IMR-90 (cell line): ENCODE results near the gene ACTRT2. TPM values are rescaled to one million over a fixed set of nuclear protein-coding genes. Genes with fewer than 3 reads are reported as not detected.

Experiments used
- ATAC-seq: fragments of 200-7000 bp; cut with Tn5 transposase; 2 replicates; pipeline ENCODE4 v1.9.1; 2020; ENCODE audit warnings: low read depth, mild to moderate bottlenecking, moderate library complexity
- BruUV-seq: library from RNA; stranded (reverse); fragments of 400-500 nt; replicated peaks from 2 replicates; lab custom pipeline; 2021; lab: Mats Ljungman, UMichigan
- CTCF ChIA-PET: fragments of 300-600 bp; formaldehyde crosslinking; extraction: SDS; loops from one replicate; lab custom pipeline; 2021; ENCODE audit warnings: antibody characterized with exemption; lab: Yijun Ruan, JAX
- POLR2A ChIA-PET: fragments of 300-600 bp; sonication (Branson Sonifier 250); formaldehyde crosslinking; loops from one replicate; lab custom pipeline; 2022; ENCODE audit warnings: antibody characterized with exemption; ENCODE audit not compliant: unreplicated experiment; lab: Charles Lee
- DNase-seq: peaks from one replicate; pipeline ENCODE4 v3.0.0; 2013
- H2AFZ ChIP-seq: replicated peaks from 2 replicates; pipeline ENCODE3; 2013; ENCODE audit warnings: low read length, mild to moderate bottlenecking; ENCODE audit not compliant: poor library complexity
- H2AK5ac ChIP-seq: 2 replicates; pipeline ENCODE4 v1.6.1; 2013; ENCODE audit warnings: low read depth, low read length, inconsistent platforms
- H2AK9ac ChIP-seq: replicated peaks from 2 replicates; pipeline ENCODE3; 2013; ENCODE audit warnings: mild to moderate bottlenecking, low read depth, low read length, moderate library complexity; ENCODE audit not compliant: poor library complexity
- H2BK120ac ChIP-seq: 2 replicates; pipeline ENCODE4 v1.6.1; 2013; ENCODE audit warnings: low read depth, low read length, inconsistent platforms
- H2BK15ac ChIP-seq: 3 replicates; pipeline ENCODE4 v1.6.1; 2013; ENCODE audit warnings: low read depth, low read length, inconsistent platforms
- H2BK20ac ChIP-seq: 2 replicates; pipeline ENCODE4 v1.6.1; 2013; ENCODE audit warnings: low read depth, mild to moderate bottlenecking, inconsistent platforms, low read length, moderate library complexity
- H2BK5ac ChIP-seq: 2 replicates; pipeline ENCODE4 v1.6.1; 2013; ENCODE audit warnings: mild to moderate bottlenecking, low read depth, low read length, inconsistent platforms; ENCODE audit not compliant: poor library complexity, severe bottlenecking
- H3K14ac ChIP-seq: replicated peaks from 2 replicates; pipeline ENCODE4 v1.6.1; 2013; ENCODE audit warnings: low read depth, low read length, inconsistent platforms
- H3K18ac ChIP-seq: 2 replicates; pipeline ENCODE4 v1.6.1; 2013; ENCODE audit warnings: low read depth, low read length, control low read depth
- H3K23ac ChIP-seq: 2 replicates; pipeline ENCODE4 v1.6.1; 2013; ENCODE audit warnings: low read depth, low read length, inconsistent platforms
- H3K27ac ChIP-seq: 2 replicates; pipeline ENCODE4 v1.5.1; 2013; ENCODE audit warnings: mild to moderate bottlenecking, control low read depth, low read length; ENCODE audit not compliant: insufficient read depth
- H3K27me3 ChIP-seq: 2 replicates; pipeline ENCODE4 v1.6.1; 2013; ENCODE audit warnings: low read length; ENCODE audit not compliant: control insufficient read depth, insufficient read depth
- H3K36me3 ChIP-seq: 2 replicates; pipeline ENCODE4 v1.6.1; 2013; ENCODE audit warnings: low read length, mixed read lengths; ENCODE audit not compliant: control insufficient read depth, insufficient read depth
- H3K4ac ChIP-seq: 2 replicates; pipeline ENCODE4 v1.6.1; 2013; ENCODE audit warnings: low read depth, low read length, inconsistent platforms
- H3K4me1 ChIP-seq: 2 replicates; pipeline ENCODE4 v1.6.1; 2013; ENCODE audit warnings: low read length, mixed read lengths; ENCODE audit not compliant: control insufficient read depth, insufficient read depth
- H3K4me2 ChIP-seq: 2 replicates; pipeline ENCODE4 v1.6.1; 2013; ENCODE audit warnings: low read depth, mild to moderate bottlenecking, control low read depth, low read length, moderate library complexity
- H3K4me3 ChIP-seq: 2 replicates; pipeline ENCODE4 v1.5.1; 2013; ENCODE audit warnings: low read depth, mild to moderate bottlenecking, control low read depth, low read length, moderate library complexity; ENCODE audit not compliant: insufficient read depth
- H3K56ac ChIP-seq: 2 replicates; pipeline ENCODE4 v1.6.1; 2013; ENCODE audit warnings: low read length, inconsistent platforms; ENCODE audit not compliant: insufficient read depth; ENCODE audit errors: extremely low read depth
- H3K79me1 ChIP-seq, 2 experiments: 2 replicates each; pipeline ENCODE4 v1.6.1; 2013; ENCODE audit warnings: low read length in 2 of 2, inconsistent platforms in 1 of 2, low read depth in 1 of 2
- H3K9ac ChIP-seq: 2 replicates; pipeline ENCODE4 v1.6.1; 2013; ENCODE audit warnings: low read depth, low read length, control low read depth
- H3K9me1 ChIP-seq: 2 replicates; pipeline ENCODE4 v1.6.1; 2013; ENCODE audit warnings: low read length, inconsistent platforms; ENCODE audit not compliant: insufficient read depth
- H3K9me3 ChIP-seq: 2 replicates; pipeline ENCODE4 v1.6.1; 2013; ENCODE audit warnings: low read length; ENCODE audit not compliant: control insufficient read depth, insufficient read depth
- H4K20me1 ChIP-seq: 2 replicates; pipeline ENCODE4 v1.6.1; 2013; ENCODE audit warnings: low read length, inconsistent platforms; ENCODE audit not compliant: insufficient read depth
- H4K5ac ChIP-seq: 2 replicates; pipeline ENCODE4 v1.6.1; 2013; ENCODE audit warnings: mild to moderate bottlenecking, low read depth, low read length, control low read depth
- H4K8ac ChIP-seq, 2 experiments: 2 replicates each; pipeline ENCODE4 v1.6.1; 2013; ENCODE audit warnings: low read depth in 2 of 2, low read length in 2 of 2, control low read depth in 1 of 2, inconsistent platforms in 1 of 2
- H4K91ac ChIP-seq: 2 replicates; pipeline ENCODE4 v1.6.1; 2013; ENCODE audit warnings: low read depth, low read length, inconsistent platforms; ENCODE audit not compliant: insufficient read depth
- BHLHE40 ChIP-seq: fragments of 150-350 bp; IDR thresholded peaks from 2 replicates; pipeline ENCODE4 v1.6.1; 2016; ENCODE audit warnings: mild to moderate bottlenecking, low read depth, low read length
- CHD1 ChIP-seq: IDR thresholded peaks from 2 replicates; pipeline ENCODE4 v1.6.1; 2012; ENCODE audit warnings: low read depth, low read length, improper control_type of control experiment
- FOS ChIP-seq: fragments of 150-350 bp; IDR thresholded peaks from 2 replicates; pipeline ENCODE4 v1.6.1; 2016; ENCODE audit warnings: low read depth, low read length
- MAFK ChIP-seq: IDR thresholded peaks from 2 replicates; pipeline ENCODE4 v1.6.1; 2012; ENCODE audit warnings: low read depth, low read length, improper control_type of control experiment
- MAZ ChIP-seq: IDR thresholded peaks from 2 replicates; pipeline ENCODE4 v1.6.1; 2012; ENCODE audit warnings: low read depth, mild to moderate bottlenecking, low read length, improper control_type of control experiment, moderate library complexity, borderline replicate concordance
- NFE2L2 ChIP-seq: fragments of 150-350 bp; IDR thresholded peaks from 2 replicates; pipeline ENCODE4 v1.6.1; 2016; ENCODE audit warnings: low read depth, mild to moderate bottlenecking, low read length
- RCOR1 ChIP-seq: IDR thresholded peaks from 2 replicates; pipeline ENCODE4 v1.6.1; 2012; ENCODE audit warnings: mild to moderate bottlenecking, low read length, improper control_type of control experiment; ENCODE audit not compliant: insufficient replicate concordance
- RFX5 ChIP-seq: IDR thresholded peaks from 2 replicates; pipeline ENCODE4 v1.8.0; 2012; ENCODE audit warnings: low read depth, mild to moderate bottlenecking, low read length, moderate library complexity
- SMC3 ChIP-seq: fragments of 150-350 bp; IDR thresholded peaks from 2 replicates; pipeline ENCODE4 v1.6.1; 2016; ENCODE audit warnings: low read depth, mild to moderate bottlenecking, antibody characterized with exemption, low read length, moderate library complexity
- WGBS, 2 experiments: methylation state at CpG; one replicate each; pipeline versions ENCODE4 v1.1.5 to v1.1.7; 2013; ENCODE audit warnings: missing lambda C conversion rate in 2 of 2; ENCODE audit not compliant: insufficient read length in 1 of 2; ENCODE audit errors: extremely low coverage in 2 of 2; 5-methylcytosine and 5-hydroxymethylcytosine counted together
- dilution Hi-C: fragments of 300-500 bp; cut with HindIII; formaldehyde crosslinking; loops from one replicate; pipeline ENCODE4 v1.14.3; 2018; ENCODE audit warnings: low sequenced_read_pairs; ENCODE audit not compliant: unreplicated experiment
- in situ Hi-C: fragments of 300-500 bp; cut with MboI; formaldehyde crosslinking; loops from 3 replicates; pipeline ENCODE4 v1.14.3; 2019; ENCODE audit warnings: low sequenced_read_pairs, inconsistent platforms, mixed read lengths
- intact Hi-C: fragments of 100-400 bp; cut with micrococcal nuclease; formaldehyde crosslinking; loops from 2 replicates; pipeline ENCODE4 v1.10.0; 2022
- polyA plus RNA-seq, 3 experiments: library from polyadenylated mRNA; depleted of rRNA; stranded (reverse); fragments of >200 nt; gene quantifications; 2 replicates each; pipeline ENCODE4 v1.2.3, GENCODE V29; 2012; ENCODE audit warnings: low replicate concordance in 1 of 3
- total RNA-seq: library from RNA; depleted of rRNA; stranded (reverse); fragments of >200 nt; gene quantifications from 2 replicates; pipeline ENCODE4 v1.2.3, GENCODE V29; 2012
- TF ChIP-seq, protein P1 (sequence below): fragments of 150-350 bp; IDR thresholded peaks from 2 replicates; pipeline ENCODE4 v1.6.1; 2017; ENCODE audit warnings: mild to moderate bottlenecking, antibody characterized with exemption, low read length, low read depth
- TF ChIP-seq, protein P2 (sequence below): fragments of 150-350 bp; IDR thresholded peaks from 2 replicates; pipeline ENCODE4 v1.6.1; 2016; ENCODE audit warnings: low read depth, mild to moderate bottlenecking, low read length, moderate library complexity, borderline replicate concordance
- TF ChIP-seq, protein P3 (sequence below): conservative IDR thresholded peaks from 2 replicates; pipeline ENCODE4 v1.5.1; 2012; ENCODE audit warnings: mild to moderate bottlenecking, low read depth, low read length, improper control_type of control experiment

The ACTRT2 gene
- total and polyA plus RNA-seq, 2 of the 4 experiments (the other 2 are of a cell fraction) = not detected

DNA sequence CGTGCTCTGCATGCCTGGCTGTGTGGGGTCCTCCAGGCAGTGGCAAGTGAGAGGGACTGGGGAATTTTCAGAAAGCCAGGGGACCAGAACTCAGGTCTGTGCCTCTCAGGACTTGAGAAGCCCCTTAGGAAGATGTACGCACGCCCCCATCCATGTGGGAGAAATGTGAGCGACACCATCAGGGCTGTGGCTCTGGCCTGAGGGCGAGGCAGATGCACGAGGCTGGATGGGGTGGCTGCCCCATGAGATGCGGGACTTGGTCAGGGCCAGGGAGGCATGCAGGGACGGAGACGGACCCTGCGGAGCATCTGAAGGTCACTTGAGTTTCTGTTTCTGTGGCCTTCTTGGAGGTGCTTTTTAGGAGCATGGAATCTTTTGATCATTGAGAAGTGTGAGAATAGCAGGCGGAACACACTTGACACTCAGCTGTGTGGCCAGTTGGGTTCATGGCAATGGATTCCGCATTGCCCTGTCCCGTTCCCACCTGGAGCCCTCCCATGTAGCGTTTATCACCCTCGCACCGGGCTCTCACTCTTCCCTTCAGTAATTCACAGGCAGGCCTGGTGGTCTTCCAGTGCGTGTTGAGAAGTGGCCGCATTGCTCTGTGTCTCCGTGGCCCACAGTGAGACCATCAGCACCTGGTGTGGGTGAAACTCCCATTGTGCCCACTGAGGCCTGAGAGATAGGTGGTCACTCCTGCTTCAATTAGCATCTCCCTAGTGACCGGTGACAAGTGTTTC is 30.7 kb upstream of the ACTRT2 start:
- no peaks in the 10 kb centered on the region for H3K79me1 ChIP-seq
- no peak overlapping the region for H3K27ac ChIP-seq
- no peak overlapping the region for H2BK15ac ChIP-seq
- H3K4me1 ChIP-seq = no peaks in the 10 kb centered on the region
- no peak overlapping the region for H3K4me2 ChIP-seq
- no peak overlapping the region for H4K91ac ChIP-seq
- ChIA-PET CTCF (no interaction called here), POLR2A (no interaction called here)
- ATAC-seq (no peak), DNase-seq (no peak)
- no peak overlapping the region for H2AK9ac ChIP-seq
- H2BK20ac ChIP-seq = no peak overlapping the region
- H4K8ac ChIP-seq = no peak overlapping the region
- BruUV-seq = no TSS peak
- in situ Hi-C loops (no loop called here), dilution Hi-C loops (no loop called here), intact Hi-C loops (no loop called here)
- H2AK5ac ChIP-seq = no peak overlapping the region
- no peak overlapping the region for H2BK5ac ChIP-seq
- no peak overlapping the region for H3K4ac ChIP-seq
- no peaks in the 10 kb centered on the region for H3K9me1 ChIP-seq
- no peak overlapping the region for H3K18ac ChIP-seq
- TF ChIP-seq FOS (no peak), MAZ (no peak), RCOR1 (no peak), BHLHE40 (no peak), MAFK (no peak), CHD1 (no peak), SMC3 (no peak), NFE2L2 (no peak), RFX5 (no peak)
- TF ChIP-seq, protein P1, sequence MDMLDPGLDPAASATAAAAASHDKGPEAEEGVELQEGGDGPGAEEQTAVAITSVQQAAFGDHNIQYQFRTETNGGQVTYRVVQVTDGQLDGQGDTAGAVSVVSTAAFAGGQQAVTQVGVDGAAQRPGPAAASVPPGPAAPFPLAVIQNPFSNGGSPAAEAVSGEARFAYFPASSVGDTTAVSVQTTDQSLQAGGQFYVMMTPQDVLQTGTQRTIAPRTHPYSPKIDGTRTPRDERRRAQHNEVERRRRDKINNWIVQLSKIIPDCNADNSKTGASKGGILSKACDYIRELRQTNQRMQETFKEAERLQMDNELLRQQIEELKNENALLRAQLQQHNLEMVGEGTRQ = no peak
- TF ChIP-seq, protein P2, sequence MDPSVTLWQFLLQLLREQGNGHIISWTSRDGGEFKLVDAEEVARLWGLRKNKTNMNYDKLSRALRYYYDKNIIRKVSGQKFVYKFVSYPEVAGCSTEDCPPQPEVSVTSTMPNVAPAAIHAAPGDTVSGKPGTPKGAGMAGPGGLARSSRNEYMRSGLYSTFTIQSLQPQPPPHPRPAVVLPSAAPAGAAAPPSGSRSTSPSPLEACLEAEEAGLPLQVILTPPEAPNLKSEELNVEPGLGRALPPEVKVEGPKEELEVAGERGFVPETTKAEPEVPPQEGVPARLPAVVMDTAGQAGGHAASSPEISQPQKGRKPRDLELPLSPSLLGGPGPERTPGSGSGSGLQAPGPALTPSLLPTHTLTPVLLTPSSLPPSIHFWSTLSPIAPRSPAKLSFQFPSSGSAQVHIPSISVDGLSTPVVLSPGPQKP = no peak
- TF ChIP-seq, protein P3, sequence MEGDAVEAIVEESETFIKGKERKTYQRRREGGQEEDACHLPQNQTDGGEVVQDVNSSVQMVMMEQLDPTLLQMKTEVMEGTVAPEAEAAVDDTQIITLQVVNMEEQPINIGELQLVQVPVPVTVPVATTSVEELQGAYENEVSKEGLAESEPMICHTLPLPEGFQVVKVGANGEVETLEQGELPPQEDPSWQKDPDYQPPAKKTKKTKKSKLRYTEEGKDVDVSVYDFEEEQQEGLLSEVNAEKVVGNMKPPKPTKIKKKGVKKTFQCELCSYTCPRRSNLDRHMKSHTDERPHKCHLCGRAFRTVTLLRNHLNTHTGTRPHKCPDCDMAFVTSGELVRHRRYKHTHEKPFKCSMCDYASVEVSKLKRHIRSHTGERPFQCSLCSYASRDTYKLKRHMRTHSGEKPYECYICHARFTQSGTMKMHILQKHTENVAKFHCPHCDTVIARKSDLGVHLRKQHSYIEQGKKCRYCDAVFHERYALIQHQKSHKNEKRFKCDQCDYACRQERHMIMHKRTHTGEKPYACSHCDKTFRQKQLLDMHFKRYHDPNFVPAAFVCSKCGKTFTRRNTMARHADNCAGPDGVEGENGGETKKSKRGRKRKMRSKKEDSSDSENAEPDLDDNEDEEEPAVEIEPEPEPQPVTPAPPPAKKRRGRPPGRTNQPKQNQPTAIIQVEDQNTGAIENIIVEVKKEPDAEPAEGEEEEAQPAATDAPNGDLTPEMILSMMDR = no peak
- H3K9me3 ChIP-seq = peaks cover 42% of the 10 kb centered on the region
- H3K27me3 ChIP-seq = no peaks in the 10 kb centered on the region
- no peak overlapping the region for H2AFZ ChIP-seq
- no peak overlapping the region for H2BK120ac ChIP-seq
- no peak overlapping the region for H3K4me3 ChIP-seq
- no peaks in the 10 kb centered on the region for H3K36me3 ChIP-seq
- no peak overlapping the region for H3K56ac ChIP-seq
- H4K20me1 ChIP-seq = no peaks in the 10 kb centered on the region
- no peak overlapping the region for H3K14ac ChIP-seq
- H3K9ac ChIP-seq = no peak overlapping the region
- no peak overlapping the region for H3K23ac ChIP-seq
- H4K5ac ChIP-seq = no peak overlapping the region
- 80% methylated on average over 9 of the region's 20 CpGs; no CpG with 5 or more reads in 1 of the 2 experiments for WGBS, 2 experiments
